IPS-NIHi7 (cell line): ENCODE data around the gene SMIM43.
"Not testable (repeated sequence)": the region's sequence is repeated elsewhere in the genome, so short reads cannot be mapped to it uniquely, and the experiment has no call there.

ENCODE experiments used
- DNase-seq: peaks from one replicate; pipeline ENCODE4 v3.0.0; 2012; ENCODE audit warnings: mixed read lengths; ENCODE audit errors: extremely low spot score

Gene SMIM43

GRCh38 chr4:121783210-121783609 lies 18.2 kb upstream of the SMIM43 start:
- no peak for DNase-seq

GRCh38 chr4:121778991-121779628 lies 14.1 kb upstream of the SMIM43 start:
- DNase-seq, result no peak

- no peak for DNase-seq
Observed at GRCh38 chr4:121777625-121778024, 12.7 kb upstream of the SMIM43 start.

- no peak for DNase-seq
Observed at GRCh38 chr4:121776610-121777401, 11.8 kb upstream of the SMIM43 start.

- no peak for DNase-seq
Observed at GRCh38 chr4:121773883-121774282, 8.9 kb upstream of the SMIM43 start.

GRCh38 chr4:121771869-121772268 lies 6.9 kb upstream of the SMIM43 start:
- DNase-seq, result no peak

- DNase-seq, result no peak
Observed at GRCh38 chr4:121769341-121769740, 4.4 kb upstream of the SMIM43 start.

GRCh38 chr4:121767166-121767565 lies 2.2 kb upstream of the SMIM43 start:
- no peak for DNase-seq

- no peak for DNase-seq
Observed at GRCh38 chr4:121765971-121766538, 1.1 kb upstream of the SMIM43 start.

GRCh38 chr4:121765368-121765705 lies 373 bp upstream of the SMIM43 start:
- DNase-seq, result no peak

- DNase-seq, result no peak
Observed at GRCh38 chr4:121764303-121764701, 662 bp downstream of the SMIM43 start.

GRCh38 chr4:121760205-121760604 lies 4.8 kb downstream of the SMIM43 start:
- no peak for DNase-seq

GRCh38 chr4:121758925-121759568 lies 5.9 kb downstream of the SMIM43 start:
- DNase-seq, result no peak

GRCh38 chr4:121752142-121752541 lies 12.8 kb downstream of the SMIM43 start:
- not testable (repeated sequence) for DNase-seq

GRCh38 chr4:121749225-121749624 lies 15.7 kb downstream of the SMIM43 start:
- DNase-seq, result peak; percentile 37

GRCh38 chr4:121742794-121743193 lies 22.2 kb downstream of the SMIM43 start:
- DNase-seq, result peak; percentile 27

- DNase-seq, result no peak
Observed at GRCh38 chr4:121741751-121742150, 23.2 kb downstream of the SMIM43 start.

- peak; percentile 39 for DNase-seq
Observed at GRCh38 chr4:121740796-121741409, 24.1 kb downstream of the SMIM43 start.

GRCh38 chr4:121739575-121739974 lies 25.4 kb downstream of the SMIM43 start:
- no peak for DNase-seq

GRCh38 chr4:121738780-121739535 lies 26.0 kb downstream of the SMIM43 start:
- no peak for DNase-seq

GRCh38 chr4:121737846-121738554 lies 27.0 kb downstream of the SMIM43 start:
- DNase-seq, result no peak
